Erythroblast (primary cell): ENCODE data around the gene NEDD9.

Experiments
- GATA1 ChIP-seq: IDR thresholded peaks from 2 replicates; pipeline ENCODE4 v1.6.1; 2011; ENCODE audit warnings: low read depth, mild to moderate bottlenecking, control low read depth, low read length, moderate library complexity
- POLR2A ChIP-seq: IDR thresholded peaks from 2 replicates; pipeline ENCODE4 v1.6.1; 2011; ENCODE audit warnings: mild to moderate bottlenecking, low read length

GRCh38 chr6:11164717-11165646 is 67.5 kb downstream of the NEDD9 start:
- TF ChIP-seq POLR2A (no peak), GATA1 (no peak)
